Mesodermal cell (in vitro differentiated cells): ENCODE results near the gene TVP23C.
"Not testable (repeated sequence)": the region's sequence is repeated elsewhere in the genome, so short reads cannot be mapped to it uniquely, and the experiment has no call there.

ENCODE experiments used
- H3K27ac ChIP-seq: 2 replicates; pipeline ENCODE4 v1.7.0; 2013; ENCODE audit warnings: mild to moderate bottlenecking, low read depth, low read length, moderate library complexity; ENCODE audit not compliant: severe bottlenecking
- H3K36me3 ChIP-seq: 2 replicates; pipeline ENCODE4 v1.7.1; 2013; ENCODE audit warnings: mild to moderate bottlenecking, low read length, moderate library complexity; ENCODE audit not compliant: control insufficient read depth, insufficient read depth
- H3K4me1 ChIP-seq: one replicate; pipeline ENCODE4 v1.7.1; 2013; ENCODE audit warnings: mild to moderate bottlenecking, low read length; ENCODE audit not compliant: insufficient read depth, control insufficient read depth, poor library complexity, severe bottlenecking
- H3K4me3 ChIP-seq: 2 replicates; pipeline ENCODE4 v1.7.0; 2013; ENCODE audit warnings: low read length, control low read depth, mild to moderate bottlenecking; ENCODE audit not compliant: insufficient read depth, poor library complexity, severe bottlenecking; ENCODE audit errors: extremely low read depth
- H3K9me3 ChIP-seq: 2 replicates; pipeline ENCODE4 v1.7.1; 2013; ENCODE audit warnings: mild to moderate bottlenecking, low read length, moderate library complexity; ENCODE audit not compliant: control insufficient read depth
- WGBS, 2 experiments: methylation state at CpG; one replicate each; pipeline ENCODE4 v1.1.5; 2013; ENCODE audit warnings: missing lambda C conversion rate in 2 of 2; ENCODE audit not compliant: insufficient coverage in 2 of 2; 5-methylcytosine and 5-hydroxymethylcytosine counted together

TVP23C gene

GRCh38 chr17:15509095-15509494, 54.2 kb downstream of the TVP23C start:
- 90 to 100% methylated on average over 2 to 4 of the region's 5 CpGs for WGBS, 2 experiments
- Histone ChIP-seq H3K4me3 (no peak overlapping the region), H3K27ac (no peak overlapping the region), H3K36me3 (peaks cover 51% of the 10 kb centered on the region), H3K4me1 (no peaks in the 10 kb centered on the region), H3K9me3 (peaks cover 3% of the 10 kb centered on the region)

- H3K36me3 ChIP-seq: peaks cover 46% of the 10 kb centered on the region
- 80 to 93% methylated on average over 3 to 5 of the region's 7 CpGs for WGBS, 2 experiments
- H3K4me3 ChIP-seq: no peak overlapping the region
- no peak overlapping the region for H3K27ac ChIP-seq
- H3K4me1 ChIP-seq: no peaks in the 10 kb centered on the region
- peaks cover 3% of the 10 kb centered on the region for H3K9me3 ChIP-seq
Observed at GRCh38 chr17:15508466-15508865, 54.8 kb downstream of the TVP23C start.

DNA sequence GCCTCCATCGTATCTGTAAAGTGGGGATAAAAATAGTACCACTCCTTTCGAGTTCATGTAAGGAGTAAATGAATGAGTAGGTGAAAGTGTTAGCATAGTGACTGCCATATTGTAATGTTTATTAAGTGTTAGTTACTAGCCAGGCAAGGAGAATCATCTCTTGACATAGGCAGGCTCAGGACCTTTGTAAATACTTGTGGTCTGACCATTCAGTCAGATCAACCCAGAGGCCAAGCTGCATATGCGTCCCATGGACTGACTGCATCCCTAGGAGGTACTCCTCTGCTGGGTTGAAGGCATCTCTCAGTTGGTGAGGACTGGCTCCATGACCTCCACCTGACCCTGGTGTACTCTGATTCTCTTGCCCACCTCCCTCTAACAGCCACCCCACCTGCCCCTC, 55.4 kb downstream of the TVP23C start:
- Histone ChIP-seq H3K4me1 (peaks cover 5% of the 10 kb centered on the region), H3K27ac (no peak overlapping the region), H3K36me3 (peaks cover 43% of the 10 kb centered on the region), H3K9me3 (peaks cover 3% of the 10 kb centered on the region), H3K4me3 (no peak overlapping the region)
- WGBS, 2 experiments: 92 to 100% methylated on average over 2 of the region's 3 CpGs

GRCh38 chr17:15507001-15507400, 56.3 kb downstream of the TVP23C start:
- Histone ChIP-seq H3K4me3 (no peak overlapping the region), H3K36me3 (peaks cover 36% of the 10 kb centered on the region), H3K4me1 (peaks cover 14% of the 10 kb centered on the region), H3K9me3 (peaks cover 3% of the 10 kb centered on the region), H3K27ac (no peak overlapping the region)
- WGBS, 2 experiments: 97 to 99% methylated on average over 7 to 9 of the region's 9 CpGs

DNA sequence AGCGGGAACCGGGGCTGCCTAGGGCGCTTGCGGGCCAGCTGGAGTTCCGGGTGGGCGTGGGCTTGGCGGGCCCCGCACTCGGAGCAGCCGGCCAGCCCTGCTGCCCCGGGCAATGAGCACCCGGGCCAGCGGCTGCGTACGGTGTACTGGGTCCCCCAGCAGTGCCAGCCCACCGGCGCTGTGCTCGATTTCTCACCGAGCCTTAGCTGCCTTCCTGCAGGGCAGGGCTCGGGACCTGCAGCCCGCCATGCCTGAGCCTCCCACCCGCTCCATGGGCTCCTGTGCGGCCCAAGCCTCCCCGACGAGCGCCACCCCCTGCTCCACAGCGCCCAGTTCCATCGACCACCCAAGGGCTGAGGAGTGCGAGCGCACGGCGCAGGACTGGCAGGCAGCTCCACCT, 57.6 kb downstream of the TVP23C start:
- WGBS, 2 experiments: 97 to 98% methylated on average over 11 to 18 of the region's 32 CpGs
- H3K36me3 ChIP-seq: peaks cover 41% of the 10 kb centered on the region
- not testable (repeated sequence) for H3K9me3 ChIP-seq, H3K27ac ChIP-seq, H3K4me3 ChIP-seq
- peaks cover 14% of the 10 kb centered on the region for H3K4me1 ChIP-seq

GRCh38 chr17:15503731-15504130, 59.6 kb downstream of the TVP23C start:
- Histone ChIP-seq H3K9me3 (peaks cover 3% of the 10 kb centered on the region), H3K36me3 (peaks cover 42% of the 10 kb centered on the region)

DNA sequence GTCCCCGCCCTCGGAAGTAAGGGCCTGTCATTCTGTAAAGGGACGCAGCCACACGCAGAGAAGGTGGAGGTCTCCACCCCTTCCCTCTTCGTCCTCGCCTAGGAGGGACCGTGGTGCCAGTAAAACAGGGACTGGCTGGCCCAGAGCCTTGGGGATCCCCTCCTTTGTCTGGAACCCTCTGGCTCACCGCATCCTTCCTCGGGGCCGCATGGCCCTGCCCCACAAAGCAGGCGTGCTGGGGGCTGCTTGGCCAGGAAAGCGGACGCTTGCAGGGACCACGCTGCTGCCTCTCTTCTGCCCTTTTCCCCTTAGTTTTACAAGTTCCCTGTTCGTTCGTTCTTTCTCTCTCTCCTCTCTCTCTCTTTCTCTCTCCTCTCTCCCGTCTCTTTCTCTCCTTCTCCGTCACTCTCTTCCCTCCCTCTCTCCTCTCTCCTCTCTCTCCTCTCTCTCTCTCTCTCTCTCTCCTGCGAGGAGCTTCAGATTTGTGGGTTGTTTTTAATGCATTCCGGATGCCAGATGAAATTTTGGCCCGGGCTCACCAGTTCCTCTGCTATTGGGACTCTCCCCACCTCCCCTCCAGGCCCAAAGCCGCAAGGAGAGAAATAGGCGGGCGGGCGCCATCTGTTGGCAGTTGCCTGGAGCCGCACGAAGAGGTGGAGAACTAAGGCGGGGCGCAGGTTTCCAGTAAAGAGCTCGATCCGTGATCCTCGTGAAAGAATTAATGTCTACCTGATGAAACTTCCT, 60.7 kb downstream of the TVP23C start:
- Histone ChIP-seq H3K36me3 (peaks cover 43% of the 10 kb centered on the region), H3K4me3 (no peak overlapping the region), H3K4me1 (peaks cover 14% of the 10 kb centered on the region), H3K9me3 (peaks cover 3% of the 10 kb centered on the region), H3K27ac (no peak overlapping the region)
- 47 to 53% methylated on average over 25 to 27 of the region's 32 CpGs for WGBS, 2 experiments

More at GRCh38 chr17:15503731-15504130, 59.6 kb downstream of the TVP23C start:
- 86 to 100% methylated on average over 2 of the region's 2 CpGs for WGBS, 2 experiments
- Histone ChIP-seq H3K27ac (no peak overlapping the region), H3K4me1 (peaks cover 14% of the 10 kb centered on the region), H3K4me3 (no peak overlapping the region)

DNA sequence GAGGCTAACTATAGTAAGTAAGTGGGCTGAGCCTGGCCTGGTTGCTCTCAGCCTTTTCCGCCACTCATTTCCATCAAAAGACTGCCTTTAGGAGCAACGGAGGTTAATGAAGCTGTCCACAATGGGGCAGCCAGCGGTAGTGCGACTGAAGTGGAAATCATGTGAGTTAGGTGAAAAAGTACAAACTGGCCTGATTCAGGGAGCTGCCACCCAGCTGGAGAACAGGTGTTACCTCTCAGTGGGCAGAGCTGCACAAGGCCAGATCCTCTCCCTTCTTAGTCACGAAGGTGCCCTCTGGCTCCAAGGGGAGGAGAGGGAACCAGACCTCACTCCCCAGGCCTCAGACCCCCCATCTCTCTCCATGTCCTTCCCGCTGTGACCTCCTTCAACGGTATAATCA, 61.5 kb downstream of the TVP23C start:
- H3K9me3 ChIP-seq: no peaks in the 10 kb centered on the region
- H3K4me1 ChIP-seq: peaks cover 14% of the 10 kb centered on the region
- H3K4me3 ChIP-seq: no peak overlapping the region
- H3K27ac ChIP-seq: no peak overlapping the region
- 94 to 97% methylated on average over 3 to 5 of the region's 7 CpGs for WGBS, 2 experiments
- H3K36me3 ChIP-seq: peaks cover 45% of the 10 kb centered on the region

GRCh38 chr17:15501282-15501681, 62.0 kb downstream of the TVP23C start:
- Histone ChIP-seq H3K4me3 (no peak overlapping the region), H3K36me3 (peaks cover 48% of the 10 kb centered on the region), H3K4me1 (peaks cover 14% of the 10 kb centered on the region), H3K9me3 (no peaks in the 10 kb centered on the region), H3K27ac (no peak overlapping the region)
- WGBS, 2 experiments: 53 to 78% methylated on average over 2 to 3 of the region's 3 CpGs

DNA sequence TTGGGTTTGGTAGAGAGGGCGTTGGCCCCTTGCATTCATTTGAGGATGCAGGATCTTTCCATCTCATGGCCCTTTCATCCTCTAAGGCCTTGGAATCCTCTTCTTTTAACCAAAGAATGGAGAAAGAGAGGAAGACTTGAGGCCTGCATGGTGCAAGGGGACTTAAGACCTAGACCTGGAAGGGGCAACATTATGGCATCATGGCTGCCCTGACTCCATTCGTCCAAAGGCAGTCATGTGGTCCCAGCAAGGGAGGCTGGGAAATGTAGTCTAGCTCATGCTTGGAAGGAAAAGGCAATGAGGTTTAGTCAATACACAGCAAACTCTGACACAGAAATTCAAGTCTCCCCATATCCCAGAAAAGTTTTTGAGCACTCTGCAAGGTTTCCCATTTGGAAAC, 65.2 kb downstream of the TVP23C start:
- 86 to 100% methylated on average over 1 of the region's 2 CpGs for WGBS, 2 experiments
- no peak overlapping the region for H3K4me3 ChIP-seq

More for the DNA sequence above, 65.2 kb downstream of the TVP23C start:
- Histone ChIP-seq H3K9me3 (no peaks in the 10 kb centered on the region), H3K36me3 (peaks cover 71% of the 10 kb centered on the region), H3K4me1 (peaks cover 12% of the 10 kb centered on the region), H3K27ac (no peak overlapping the region)
